ENCODE data around the gene SAP30BP.

The SAP30BP gene

DNA sequence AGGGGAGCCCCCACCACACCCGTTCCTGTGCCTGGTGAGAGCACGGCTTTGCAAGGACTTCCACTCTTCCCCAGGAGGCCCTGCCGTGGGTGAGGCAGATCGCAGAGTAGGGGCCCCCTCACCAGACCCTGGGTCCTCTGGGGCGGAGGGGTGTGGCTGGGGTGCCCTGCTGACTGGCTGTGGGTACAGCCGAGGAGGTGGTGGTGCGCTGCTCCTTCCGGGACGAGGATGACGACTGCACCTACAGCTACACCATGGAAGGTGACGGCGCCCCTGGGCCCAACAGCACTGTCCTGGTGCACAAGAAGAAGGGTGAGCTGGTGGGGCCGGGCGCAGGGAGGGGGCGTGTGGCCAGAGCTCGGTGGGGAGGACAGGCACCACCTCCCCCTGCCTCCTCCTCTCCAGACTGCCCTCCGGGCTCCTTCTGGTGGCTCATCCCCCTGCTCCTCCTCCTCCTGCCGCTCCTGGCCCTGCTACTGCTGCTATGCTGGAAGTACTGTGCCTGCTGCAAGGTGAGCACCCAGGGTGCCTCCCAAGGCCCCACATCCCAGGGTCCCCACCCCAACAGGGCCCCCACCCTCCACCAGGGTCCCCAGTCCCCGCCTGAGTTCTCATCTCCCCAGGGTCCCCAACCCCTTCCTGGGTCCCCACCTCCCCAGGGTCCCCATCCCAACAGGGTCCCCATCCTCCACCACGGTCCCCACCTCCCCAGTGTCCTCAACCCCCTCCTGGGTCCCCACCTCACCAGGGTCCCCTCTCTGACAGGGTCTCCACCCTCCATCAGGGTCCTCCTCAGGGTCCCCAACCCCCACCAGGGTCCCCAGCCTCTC, 70.2 kb downstream of the SAP30BP start:
- no peaks in the 10 kb centered on the region for H3K9me3 ChIP-seq (ENCODE audit: insufficient read depth, low read length)
- H4K20me1 ChIP-seq (ENCODE audit: insufficient read depth, low read length) = no peaks in the 10 kb centered on the region
- peak overlapping the region; percentile 60 for H3K4me2 ChIP-seq (ENCODE audit: low read length)
- no peak overlapping the region for H3K27ac ChIP-seq (ENCODE audit: low read length)
- H3K27me3 ChIP-seq (ENCODE audit: low read depth, low read length) = no peaks in the 10 kb centered on the region
- no peaks in the 10 kb centered on the region for H3K79me2 ChIP-seq (ENCODE audit: low read length)
- H3K36me3 ChIP-seq (replicated peaks; ENCODE audit: low read depth, low read length) = no peaks in the 10 kb centered on the region
- H3K9ac ChIP-seq (ENCODE audit: low read length) = peak overlapping the region; percentile 32
- no peak overlapping the region for H2AFZ ChIP-seq (ENCODE audit: low read depth, low read length)
- TF ChIP-seq, protein P1, sequence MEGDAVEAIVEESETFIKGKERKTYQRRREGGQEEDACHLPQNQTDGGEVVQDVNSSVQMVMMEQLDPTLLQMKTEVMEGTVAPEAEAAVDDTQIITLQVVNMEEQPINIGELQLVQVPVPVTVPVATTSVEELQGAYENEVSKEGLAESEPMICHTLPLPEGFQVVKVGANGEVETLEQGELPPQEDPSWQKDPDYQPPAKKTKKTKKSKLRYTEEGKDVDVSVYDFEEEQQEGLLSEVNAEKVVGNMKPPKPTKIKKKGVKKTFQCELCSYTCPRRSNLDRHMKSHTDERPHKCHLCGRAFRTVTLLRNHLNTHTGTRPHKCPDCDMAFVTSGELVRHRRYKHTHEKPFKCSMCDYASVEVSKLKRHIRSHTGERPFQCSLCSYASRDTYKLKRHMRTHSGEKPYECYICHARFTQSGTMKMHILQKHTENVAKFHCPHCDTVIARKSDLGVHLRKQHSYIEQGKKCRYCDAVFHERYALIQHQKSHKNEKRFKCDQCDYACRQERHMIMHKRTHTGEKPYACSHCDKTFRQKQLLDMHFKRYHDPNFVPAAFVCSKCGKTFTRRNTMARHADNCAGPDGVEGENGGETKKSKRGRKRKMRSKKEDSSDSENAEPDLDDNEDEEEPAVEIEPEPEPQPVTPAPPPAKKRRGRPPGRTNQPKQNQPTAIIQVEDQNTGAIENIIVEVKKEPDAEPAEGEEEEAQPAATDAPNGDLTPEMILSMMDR (IDR thresholded peaks at IDR 0.05; ENCODE audit: low read depth, low read length) = no peak
- TF ChIP-seq EZH2phosphoT487 (IDR thresholded peaks at IDR 0.05; ENCODE audit: low read depth) = no peak
- H3K4me1 ChIP-seq (ENCODE audit: low read length) = peaks cover 18% of the 10 kb centered on the region
- peak overlapping the region; percentile 44 for H3K4me3 ChIP-seq (ENCODE audit: low read length)

DNA sequence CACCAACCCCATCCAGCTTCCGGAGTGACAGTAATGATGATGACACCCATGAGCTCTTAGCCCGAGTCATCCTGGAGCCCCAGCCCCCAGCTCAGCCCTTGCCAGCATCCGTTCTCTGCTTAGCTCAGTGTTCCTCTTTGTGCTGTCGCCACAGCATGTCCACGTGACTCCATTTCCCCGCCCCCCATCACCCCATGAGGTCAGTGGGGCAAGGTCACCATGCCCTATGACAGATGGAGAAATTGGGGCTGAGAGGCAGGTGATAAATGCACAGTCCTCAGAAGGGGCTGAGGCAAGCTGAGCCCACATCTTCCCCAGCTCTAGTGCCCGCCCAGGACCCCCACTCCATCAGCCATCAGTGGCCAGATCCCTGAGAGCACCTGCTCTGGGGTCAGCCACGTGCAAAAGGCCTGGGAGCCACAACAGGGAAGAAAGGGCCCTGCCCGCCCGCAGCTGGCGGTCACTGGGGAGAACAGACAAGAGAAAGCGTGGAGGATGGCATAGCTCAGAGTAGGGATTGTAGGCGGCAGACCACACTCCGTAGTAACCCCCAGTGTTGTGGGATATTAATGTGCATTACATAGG, 71.2 kb downstream of the SAP30BP start:
- no peak overlapping the region; the same call in 1 of the 2 replicates for H3K27ac ChIP-seq (ENCODE audit: low read length)
- TF ChIP-seq, protein P1 (IDR thresholded peaks at IDR 0.05; ENCODE audit: low read depth, low read length) = no peak
- no peak for TF ChIP-seq EZH2phosphoT487 (IDR thresholded peaks at IDR 0.05; ENCODE audit: low read depth)
- H3K4me1 ChIP-seq (ENCODE audit: low read length) = peaks cover 18% of the 10 kb centered on the region
- H3K9me3 ChIP-seq (ENCODE audit: insufficient read depth, low read length) = no peaks in the 10 kb centered on the region
- H3K9ac ChIP-seq (ENCODE audit: low read length) = peak overlapping the region; percentile 32; the same call in 1 of the 2 replicates
- peak overlapping the region; percentile 44 for H3K4me3 ChIP-seq (ENCODE audit: low read length)
- no peaks in the 10 kb centered on the region for H3K27me3 ChIP-seq (ENCODE audit: low read depth, low read length)
- peak overlapping the region; percentile 60 for H3K4me2 ChIP-seq (ENCODE audit: low read length)
- no peaks in the 10 kb centered on the region for H3K79me2 ChIP-seq (ENCODE audit: low read length)
- peak overlapping the region; percentile 20; the same call in 1 of the 2 replicates for H2AFZ ChIP-seq (ENCODE audit: low read depth, low read length)
- no peaks in the 10 kb centered on the region for H3K36me3 ChIP-seq (replicated peaks; ENCODE audit: low read depth, low read length)
- no peaks in the 10 kb centered on the region for H4K20me1 ChIP-seq (ENCODE audit: insufficient read depth, low read length)

DNA sequence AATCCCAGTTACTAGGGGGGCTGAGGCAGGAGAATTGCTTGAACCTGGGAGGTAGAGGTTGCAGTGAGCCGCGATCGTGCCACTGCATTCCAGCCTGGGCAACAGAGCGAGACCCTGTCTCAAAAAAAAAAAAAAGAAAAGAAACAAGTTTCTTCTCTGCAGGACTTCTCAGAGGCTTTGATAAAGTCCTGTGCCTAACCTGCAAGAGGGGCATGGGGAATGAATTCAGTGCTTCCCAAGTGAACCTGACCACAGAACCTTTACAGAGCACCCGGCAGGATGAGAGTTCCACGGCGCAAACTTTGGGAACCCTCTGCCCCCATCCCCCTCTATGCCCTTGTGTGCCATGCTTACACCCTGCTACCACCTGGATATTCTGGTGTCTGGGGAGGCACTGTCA, 72.0 kb downstream of the SAP30BP start:
- Histone ChIP-seq H3K4me3 (ENCODE audit: low read length) (no peak overlapping the region), H3K79me2 (ENCODE audit: low read length) (no peaks in the 10 kb centered on the region), H2AFZ (ENCODE audit: low read depth, low read length) (no peak overlapping the region), H3K9ac (ENCODE audit: low read length) (no peak overlapping the region), H3K27ac (ENCODE audit: low read length) (no peak overlapping the region), H3K4me1 (ENCODE audit: low read length) (peaks cover 18% of the 10 kb centered on the region), H4K20me1 (ENCODE audit: insufficient read depth, low read length) (no peaks in the 10 kb centered on the region), H3K27me3 (ENCODE audit: low read depth, low read length) (no peaks in the 10 kb centered on the region), H3K36me3 (replicated peaks; ENCODE audit: low read depth, low read length) (no peaks in the 10 kb centered on the region), H3K4me2 (ENCODE audit: low read length) (no peak overlapping the region), H3K9me3 (ENCODE audit: insufficient read depth, low read length) (no peaks in the 10 kb centered on the region)
- TF ChIP-seq, protein P1 (IDR thresholded peaks at IDR 0.05; ENCODE audit: low read depth, low read length) = no peak
- no peak for TF ChIP-seq EZH2phosphoT487 (IDR thresholded peaks at IDR 0.05; ENCODE audit: low read depth)

DNA sequence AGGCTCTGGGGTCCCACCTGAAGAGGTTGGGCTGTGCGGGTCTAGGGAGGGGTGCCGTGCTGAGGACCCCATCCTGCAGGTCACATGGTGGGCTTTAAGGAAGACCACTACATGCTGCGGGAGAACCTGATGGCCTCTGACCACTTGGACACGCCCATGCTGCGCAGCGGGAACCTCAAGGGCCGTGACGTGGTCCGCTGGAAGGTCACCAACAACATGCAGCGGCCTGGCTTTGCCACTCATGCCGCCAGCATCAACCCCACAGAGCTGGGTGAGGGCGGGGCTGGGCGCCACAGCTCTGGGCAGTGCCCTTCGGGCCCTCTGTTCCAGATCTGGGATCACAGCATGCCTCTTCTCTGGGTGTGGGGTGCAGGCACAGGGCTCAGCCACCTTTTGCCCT, 72.7 kb downstream of the SAP30BP start:
- H3K79me2 ChIP-seq (ENCODE audit: low read length) = no peaks in the 10 kb centered on the region
- H3K4me3 ChIP-seq (ENCODE audit: low read length) = no peak overlapping the region
- no peak overlapping the region for H3K27ac ChIP-seq (ENCODE audit: low read length)
- no peak overlapping the region for H3K9ac ChIP-seq (ENCODE audit: low read length)
- no peaks in the 10 kb centered on the region for H3K27me3 ChIP-seq (ENCODE audit: low read depth, low read length)
- no peak overlapping the region for H2AFZ ChIP-seq (ENCODE audit: low read depth, low read length)
- TF ChIP-seq, protein P1 (IDR thresholded peaks at IDR 0.05; ENCODE audit: low read depth, low read length) = no peak
- TF ChIP-seq EZH2phosphoT487 (IDR thresholded peaks at IDR 0.05; ENCODE audit: low read depth) = no peak
- H3K36me3 ChIP-seq (replicated peaks; ENCODE audit: low read depth, low read length) = no peaks in the 10 kb centered on the region
- H3K9me3 ChIP-seq (ENCODE audit: insufficient read depth, low read length) = no peaks in the 10 kb centered on the region
- no peaks in the 10 kb centered on the region for H4K20me1 ChIP-seq (ENCODE audit: insufficient read depth, low read length)
- peaks cover 14% of the 10 kb centered on the region for H3K4me1 ChIP-seq (ENCODE audit: low read length)
- no peak overlapping the region for H3K4me2 ChIP-seq (ENCODE audit: low read length)
